Kidney glomerular epithelial cell (primary cell): ENCODE data around the gene UBAP1L.

ENCODE experiments used
- DNase-seq: peaks from one replicate; lab custom pipeline; 2025; lab: John Stamatoyannopoulos, UW

Gene UBAP1L

GRCh38 chr15:65042776-65043327 lies 72.1 kb downstream of the UBAP1L start:
- no peak for DNase-seq
